ENCODE measurements around the gene CCDC127. TPM values are rescaled to one million over a fixed set of nuclear protein-coding genes. Genes with fewer than 3 reads are reported as not detected.

CCDC127 gene
- total and polyA plus RNA-seq, 10 donors = 1.2 to 8.9 (median 3.6) TPM

DNA sequence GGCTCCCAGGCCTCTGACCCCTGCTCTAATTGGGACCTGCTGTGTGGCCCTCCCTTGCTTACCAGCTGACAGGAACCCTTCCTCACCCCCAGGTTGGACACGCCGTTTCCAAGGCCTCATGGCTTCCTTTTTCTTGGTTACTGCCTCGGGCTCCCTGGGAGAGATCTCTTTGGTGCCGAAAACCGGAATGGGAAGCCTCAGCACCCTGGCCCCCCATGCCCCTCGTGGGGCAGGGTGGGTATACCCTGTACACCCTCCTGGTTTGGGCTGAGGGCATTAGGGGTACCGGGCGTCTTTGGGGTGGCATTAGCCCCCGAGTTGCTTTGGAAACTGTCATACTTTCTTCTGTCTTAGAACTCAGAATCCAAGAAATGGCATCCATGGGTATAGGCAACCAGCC is 36.8 kb downstream of the CCDC127 start:
- H3K4me1 ChIP-seq = no peaks in the 10 kb centered on the region
- 79 to 88% (median 84%) methylated on average over 9 of the region's 9 CpGs for WGBS, 5 donors
- H3K4me3 ChIP-seq = no peak overlapping the region
- no peaks in the 10 kb centered on the region for H3K9me3 ChIP-seq
- TF ChIP-seq POLR2A (IDR thresholded peaks at IDR 0.05) = no peak
- TF ChIP-seq, protein P1, sequence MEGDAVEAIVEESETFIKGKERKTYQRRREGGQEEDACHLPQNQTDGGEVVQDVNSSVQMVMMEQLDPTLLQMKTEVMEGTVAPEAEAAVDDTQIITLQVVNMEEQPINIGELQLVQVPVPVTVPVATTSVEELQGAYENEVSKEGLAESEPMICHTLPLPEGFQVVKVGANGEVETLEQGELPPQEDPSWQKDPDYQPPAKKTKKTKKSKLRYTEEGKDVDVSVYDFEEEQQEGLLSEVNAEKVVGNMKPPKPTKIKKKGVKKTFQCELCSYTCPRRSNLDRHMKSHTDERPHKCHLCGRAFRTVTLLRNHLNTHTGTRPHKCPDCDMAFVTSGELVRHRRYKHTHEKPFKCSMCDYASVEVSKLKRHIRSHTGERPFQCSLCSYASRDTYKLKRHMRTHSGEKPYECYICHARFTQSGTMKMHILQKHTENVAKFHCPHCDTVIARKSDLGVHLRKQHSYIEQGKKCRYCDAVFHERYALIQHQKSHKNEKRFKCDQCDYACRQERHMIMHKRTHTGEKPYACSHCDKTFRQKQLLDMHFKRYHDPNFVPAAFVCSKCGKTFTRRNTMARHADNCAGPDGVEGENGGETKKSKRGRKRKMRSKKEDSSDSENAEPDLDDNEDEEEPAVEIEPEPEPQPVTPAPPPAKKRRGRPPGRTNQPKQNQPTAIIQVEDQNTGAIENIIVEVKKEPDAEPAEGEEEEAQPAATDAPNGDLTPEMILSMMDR (IDR thresholded peaks at IDR 0.05 in 8 of 11, conservative IDR thresholded peaks at IDR 0.05 in 3 of 11) = no peak
- TF ChIP-seq POLR2AphosphoS5 (IDR thresholded peaks at IDR 0.05) = no peak
- no peak for DNase-seq
- H3K27me3 ChIP-seq (replicated peaks in 1 of 7) = peaks cover 0 to 10% (median 0%) of the 10 kb centered on the region in 7 donors
- H3K36me3 ChIP-seq = no peaks in the 10 kb centered on the region
- intact Hi-C loops (cut with DNase I; ENCODE audit: low total_unique reads) = no loop called here
- no peak overlapping the region for H3K27ac ChIP-seq

DNA sequence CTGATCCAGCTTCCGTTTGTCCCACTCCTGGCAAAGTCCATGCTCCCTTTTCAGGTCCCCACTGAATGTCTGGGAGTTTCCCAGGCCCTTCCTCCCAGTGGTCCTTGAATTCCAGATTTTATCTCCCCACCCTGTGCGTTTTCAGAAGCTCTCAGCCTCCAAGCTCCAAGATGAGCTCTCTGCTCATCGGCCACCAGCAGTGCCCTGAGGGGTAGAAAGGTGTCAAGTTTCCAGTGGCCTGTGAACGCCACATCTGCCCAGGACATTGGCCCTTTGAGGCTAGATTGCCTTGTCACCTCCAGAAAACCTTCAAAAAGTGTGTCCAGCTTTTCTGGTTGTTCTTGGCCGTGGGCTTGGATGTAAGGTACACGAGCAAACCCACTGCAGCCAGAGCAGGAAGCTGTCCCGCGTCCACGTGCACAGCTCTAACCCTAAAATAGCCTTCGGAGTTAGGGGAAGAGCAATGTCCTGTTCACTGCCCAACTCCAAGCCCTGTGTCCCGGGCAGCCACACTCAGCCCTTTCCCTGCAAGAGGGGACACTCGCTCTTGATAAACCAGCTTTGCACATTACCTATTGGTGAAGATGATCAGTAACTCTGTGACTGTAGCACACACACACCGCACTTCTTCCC is 37.6 kb downstream of the CCDC127 start:
- Histone ChIP-seq H3K4me1 (no peaks in the 10 kb centered on the region), H3K36me3 (no peaks in the 10 kb centered on the region), H3K27me3 (replicated peaks in 1 of 7) (peaks cover 0 to 10% (median 0%) of the 10 kb centered on the region in 7 donors), H3K4me3 (no peak overlapping the region), H3K27ac (no peak overlapping the region), H3K9me3 (no peaks in the 10 kb centered on the region)
- intact Hi-C loops (cut with DNase I; ENCODE audit: low total_unique reads) = no loop called here
- WGBS, 5 donors = 68 to 88% (median 73%) methylated on average over 13 of the region's 13 CpGs
- TF ChIP-seq, protein P1 (IDR thresholded peaks at IDR 0.05 in 8 of 11, conservative IDR thresholded peaks at IDR 0.05 in 3 of 11) = no peak
- no peak for TF ChIP-seq POLR2AphosphoS5 (IDR thresholded peaks at IDR 0.05)
- TF ChIP-seq POLR2A (IDR thresholded peaks at IDR 0.05) = no peak
- no peak for DNase-seq

DNA sequence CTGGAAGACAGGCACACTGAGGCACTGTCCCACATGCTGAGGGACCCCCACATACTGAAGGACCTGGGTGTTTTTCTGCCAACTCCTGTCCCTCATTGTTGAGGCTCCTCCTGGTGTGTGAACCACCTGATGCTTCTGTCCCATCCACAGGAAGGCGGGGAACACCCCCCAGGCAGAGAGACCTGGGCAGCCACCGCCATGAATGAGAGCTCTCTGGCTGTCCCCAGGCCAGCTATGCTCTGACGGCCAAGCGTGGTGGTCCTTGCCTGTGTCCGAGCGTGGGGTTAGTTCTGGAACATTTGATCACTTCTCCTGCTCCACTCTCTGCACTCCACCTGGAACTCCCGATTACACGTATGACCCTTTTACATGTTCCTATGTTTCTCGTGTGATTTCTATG is 38.6 kb downstream of the CCDC127 start:
- H3K27me3 ChIP-seq (replicated peaks in 1 of 7) = peaks cover 0 to 10% (median 0%) of the 10 kb centered on the region in 7 donors
- no peak overlapping the region for H3K27ac ChIP-seq
- no peak overlapping the region for H3K4me3 ChIP-seq
- no peaks in the 10 kb centered on the region for H3K4me1 ChIP-seq
- WGBS, 5 donors = 84 to 94% (median 86%) methylated on average over 9 of the region's 9 CpGs
- no peak for TF ChIP-seq POLR2A (IDR thresholded peaks at IDR 0.05)
- no peak for TF ChIP-seq POLR2AphosphoS5 (IDR thresholded peaks at IDR 0.05)
- TF ChIP-seq, protein P1 (IDR thresholded peaks at IDR 0.05 in 8 of 11, conservative IDR thresholded peaks at IDR 0.05 in 3 of 11) = no peak
- DNase-seq = no peak
- intact Hi-C loops (cut with DNase I; ENCODE audit: low total_unique reads) = no loop called here
- no peaks in the 10 kb centered on the region for H3K9me3 ChIP-seq
- H3K36me3 ChIP-seq = no peaks in the 10 kb centered on the region

DNA sequence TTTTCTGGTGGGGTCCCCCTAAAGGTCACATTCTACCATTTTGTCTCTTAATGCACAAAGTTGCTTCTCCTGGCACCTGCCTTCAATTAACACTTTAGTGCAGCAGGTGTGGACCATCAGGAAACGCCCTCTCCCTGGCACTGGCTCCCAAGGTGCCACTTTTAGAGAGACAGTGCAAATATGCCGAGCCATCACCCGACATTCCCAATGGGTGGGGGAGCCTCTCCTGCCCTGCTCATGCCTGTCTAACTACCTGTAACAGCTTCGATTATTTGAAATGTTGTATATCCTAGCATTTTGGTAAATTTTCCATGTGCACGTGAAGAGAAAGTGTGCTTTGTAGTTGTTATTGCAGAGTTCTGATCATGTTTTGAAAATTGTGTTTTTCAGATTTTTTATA is 39.8 kb downstream of the CCDC127 start:
- TF ChIP-seq, protein P1 (IDR thresholded peaks at IDR 0.05 in 8 of 11, conservative IDR thresholded peaks at IDR 0.05 in 3 of 11) = no peak
- TF ChIP-seq POLR2A (IDR thresholded peaks at IDR 0.05) (no peak), POLR2AphosphoS5 (IDR thresholded peaks at IDR 0.05) (no peak)
- intact Hi-C loops (cut with DNase I; ENCODE audit: low total_unique reads) = no loop called here
- Histone ChIP-seq H3K4me1 (no peaks in the 10 kb centered on the region), H3K4me3 (no peak overlapping the region), H3K9me3 (no peaks in the 10 kb centered on the region), H3K36me3 (no peaks in the 10 kb centered on the region), H3K27ac (no peak overlapping the region), H3K27me3 (replicated peaks in 1 of 7) (peaks cover 0 to 10% (median 0%) of the 10 kb centered on the region in 7 donors)
- DNase-seq = no peak
- 82 to 93% (median 84%) methylated on average over 5 of the region's 5 CpGs for WGBS, 5 donors

All from spleen (tissue), 11 donors.